ENCODE results near the gene SSH2. TPM values are rescaled to one million over a fixed set of nuclear protein-coding genes. Genes with fewer than 3 reads are reported as not detected.

The SSH2 gene
- total and polyA plus RNA-seq, 2 of the 13 experiments (the other 11 are each of a cell fraction or from before 2014, with no cell fraction given), result 6.0 to 6.4 TPM

- TF ChIP-seq PATZ1 (CRISPR knock-in tag; IDR thresholded peaks at IDR 0.05) (no peak), ZNF124 (CRISPR knock-in tag; IDR thresholded peaks at IDR 0.05) (no peak), ZBTB21 (CRISPR knock-in tag; IDR thresholded peaks at IDR 0.05) (no peak), GLMP (CRISPR knock-in tag; IDR thresholded peaks at IDR 0.05; ENCODE audit: borderline replicate concordance) (no peak), REXO4 (CRISPR knock-in tag; IDR thresholded peaks at IDR 0.05; ENCODE audit: borderline replicate concordance) (no peak), CSRNP1 (CRISPR knock-in tag; IDR thresholded peaks at IDR 0.05) (no peak), DZIP1 (CRISPR knock-in tag; IDR thresholded peaks at IDR 0.05) (no peak), AGO2 (optimal IDR thresholded peaks at IDR 0.05; ENCODE audit: low read depth, low read length) (no peak), REPIN1 (CRISPR knock-in tag; IDR thresholded peaks at IDR 0.05; ENCODE audit: borderline replicate concordance, low read depth) (0 out of 2 replicates have a peak, but pooled peaks have one; percentile 30), ZNF441 (CRISPR knock-in tag; IDR thresholded peaks at IDR 0.05; ENCODE audit: borderline replicate concordance) (no peak), ZNF263 (CRISPR knock-in tag; IDR thresholded peaks at IDR 0.05) (no peak), BCLAF1 (IDR thresholded peaks at IDR 0.05) (no peak), E2F2 (CRISPR knock-in tag; IDR thresholded peaks at IDR 0.05; ENCODE audit: borderline replicate concordance) (no peak), ZC3H13 (CRISPR knock-in tag; IDR thresholded peaks at IDR 0.05) (no peak), ZNF17 (CRISPR knock-in tag; IDR thresholded peaks at IDR 0.05) (no peak), HNRNPK (IDR thresholded peaks at IDR 0.05; ENCODE audit: low read depth, low read length, poor library complexity, severe bottlenecking) (no peak), CENPX (CRISPR knock-in tag; IDR thresholded peaks at IDR 0.05) (no peak)
Measured at GRCh38 chr17:29931231-29931932, 1.4 kb upstream of the SSH2 start (continued).

All from HepG2 (cell line).